ENCODE measurements around the gene GRM4.

Gene GRM4

DNA sequence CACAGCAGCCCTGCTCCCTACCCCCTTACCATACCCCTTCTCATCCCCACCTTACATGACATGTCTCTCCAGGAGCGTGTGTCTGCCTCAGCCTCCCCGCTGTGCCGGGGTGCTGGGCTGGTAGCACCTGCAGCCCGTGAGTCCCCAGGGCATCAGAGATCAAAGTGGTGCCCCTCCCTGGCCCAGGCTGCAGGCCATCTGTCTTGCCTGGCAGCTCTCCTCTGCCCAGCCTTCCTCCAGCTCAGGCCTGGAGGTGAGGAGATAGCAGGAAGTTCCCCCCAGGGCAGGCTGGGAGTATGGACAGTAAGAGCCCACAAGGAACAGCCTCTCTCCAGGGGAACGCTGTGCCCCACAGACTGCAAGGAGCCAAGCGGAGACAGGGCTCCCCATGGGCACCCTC lies 35.3 kb downstream of the GRM4 start:
- no peak for DNase-seq

- DNase-seq: no peak
Measured at GRCh38 chr6:34108176-34108575, 37.7 kb downstream of the GRM4 start.

GRCh38 chr6:34106900-34107299 lies 39.0 kb downstream of the GRM4 start:
- no peak for DNase-seq

- no peak for DNase-seq
Measured at GRCh38 chr6:34106421-34106820, 39.5 kb downstream of the GRM4 start.

DNA sequence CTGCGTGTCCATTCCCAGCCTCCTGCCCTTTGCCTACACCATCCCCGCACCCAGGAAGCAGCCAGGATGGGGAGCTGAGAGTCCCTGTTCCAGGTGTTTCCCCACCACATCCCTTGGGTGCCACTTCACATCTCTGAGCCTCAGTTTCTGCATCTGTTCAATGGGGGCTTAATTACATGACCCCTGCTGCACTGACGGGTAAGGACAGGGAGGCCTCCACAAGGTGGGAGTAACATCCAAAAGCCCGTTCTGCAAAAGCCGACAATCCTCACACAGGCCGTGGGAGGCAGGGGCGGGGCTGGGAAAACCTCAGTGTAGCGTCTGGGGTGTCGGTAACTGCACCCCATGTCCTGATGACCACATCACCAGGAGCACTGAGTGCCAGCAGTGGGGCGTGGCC lies 41.3 kb downstream of the GRM4 start:
- DNase-seq: no peak

DNA sequence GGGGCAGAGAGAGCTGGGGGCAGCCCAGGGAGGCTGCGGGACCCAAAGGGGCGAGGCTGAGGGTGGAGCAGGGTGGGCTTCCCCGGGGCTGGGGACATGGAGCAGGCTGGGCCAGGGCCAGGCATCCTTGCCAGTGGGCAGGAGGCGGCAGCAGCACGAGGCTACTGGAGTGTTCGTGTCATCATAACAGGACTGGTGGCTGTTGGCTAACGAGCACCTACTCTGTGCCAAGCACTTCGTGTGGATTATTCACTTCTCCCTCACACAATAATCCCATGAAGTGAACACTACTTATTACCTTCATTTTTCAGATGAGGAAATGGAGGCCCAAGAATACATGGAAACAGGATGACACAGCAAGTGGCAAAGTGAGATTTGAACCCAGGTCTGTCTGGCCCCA lies 41.7 kb downstream of the GRM4 start:
- no peak for DNase-seq

GRCh38 chr6:34103321-34103720 lies 42.6 kb downstream of the GRM4 start:
- no peak for DNase-seq

- DNase-seq: no peak
Measured at GRCh38 chr6:34102696-34103095, 43.2 kb downstream of the GRM4 start.

DNA sequence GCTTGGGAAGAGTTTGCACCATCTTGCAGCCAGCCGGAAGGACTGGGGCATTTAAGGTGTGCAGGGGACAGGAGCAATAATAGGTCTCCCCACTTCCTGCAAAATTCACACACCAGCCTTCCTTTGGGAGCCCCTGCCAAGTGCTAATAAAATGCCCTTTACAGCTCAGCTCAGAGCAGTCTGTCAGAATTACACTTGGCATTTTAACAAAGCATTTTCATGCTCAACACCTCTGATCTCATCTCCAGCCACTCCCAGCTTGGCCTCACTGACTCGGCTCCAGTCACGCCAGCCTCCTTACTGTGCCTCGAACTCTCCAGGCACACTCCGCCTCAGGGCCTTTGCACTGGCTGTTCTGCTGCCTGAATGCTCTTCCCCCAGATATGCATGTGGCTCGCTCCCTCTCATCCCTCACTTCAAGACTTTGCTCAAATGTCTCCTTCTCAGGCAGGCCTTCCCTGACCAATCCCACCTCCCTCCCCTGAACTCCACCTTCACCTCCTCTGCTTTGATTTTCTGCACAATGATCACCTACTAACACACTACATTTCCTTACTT lies 43.7 kb downstream of the GRM4 start:
- DNase-seq: no peak

- DNase-seq: no peak
Measured at GRCh38 chr6:34100788-34101187, 45.1 kb downstream of the GRM4 start.

GRCh38 chr6:34099878-34100277 lies 46.0 kb downstream of the GRM4 start:
- no peak for DNase-seq

- no peak for DNase-seq
Measured at GRCh38 chr6:34098045-34098936, 47.6 kb downstream of the GRM4 start.

DNA sequence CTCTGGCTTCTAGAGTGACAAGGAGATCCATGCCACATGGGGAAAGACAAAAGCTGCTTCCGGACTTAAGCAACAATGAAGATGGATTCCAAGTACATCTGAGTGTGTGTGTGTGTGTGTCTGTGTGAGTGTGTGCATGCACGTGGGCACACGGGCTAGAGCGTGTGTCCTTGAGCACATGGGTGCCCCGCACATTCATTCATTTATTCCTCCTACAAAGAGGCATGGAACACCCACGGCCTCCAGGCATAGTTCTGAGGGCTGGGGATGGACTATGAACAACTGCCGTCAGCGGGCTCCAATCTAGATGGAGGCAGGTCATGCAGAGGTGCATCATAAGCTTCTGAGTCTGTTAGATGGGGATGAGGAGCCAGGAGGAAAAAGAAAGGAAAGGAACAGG lies 49.1 kb downstream of the GRM4 start:
- DNase-seq: no peak

GRCh38 chr6:34096193-34096592 lies 49.7 kb downstream of the GRM4 start:
- no peak for DNase-seq

GRCh38 chr6:34095741-34096140 lies 50.1 kb downstream of the GRM4 start:
- no peak for DNase-seq

- no peak for DNase-seq
Measured at GRCh38 chr6:34095136-34095505, 50.8 kb downstream of the GRM4 start.

- DNase-seq: no peak
Measured at GRCh38 chr6:34094474-34095135, 51.3 kb downstream of the GRM4 start.

DNA sequence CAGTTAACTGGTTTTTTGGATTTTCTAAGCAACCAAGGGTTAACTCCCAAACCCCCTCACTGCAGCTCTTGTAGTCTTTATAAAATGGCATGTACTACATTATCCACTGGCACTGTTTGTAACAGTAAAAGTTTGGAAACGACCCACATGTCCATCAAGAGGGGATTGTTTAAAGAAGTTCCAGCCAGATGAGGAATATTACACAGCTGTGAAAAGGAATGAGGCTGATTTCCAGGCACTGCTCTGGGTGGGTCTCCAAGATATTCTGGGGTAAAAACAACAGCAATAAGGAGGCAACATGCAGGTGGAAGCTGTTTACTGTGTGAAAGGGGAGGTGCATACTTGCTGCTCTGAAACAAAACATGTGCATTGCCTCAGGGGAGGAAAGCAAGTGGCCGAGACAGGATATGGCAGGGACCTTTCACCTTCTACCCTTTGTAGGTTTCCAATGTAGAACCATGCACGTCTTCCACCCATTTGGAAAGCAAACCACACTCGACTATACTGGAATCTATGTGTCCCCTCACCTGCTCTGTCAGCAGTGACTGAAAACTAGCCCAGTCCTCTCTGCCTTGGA lies 51.9 kb downstream of the GRM4 start:
- DNase-seq: no peak

- no peak for DNase-seq
Measured at GRCh38 chr6:34093206-34093605, 52.7 kb downstream of the GRM4 start.

DNA sequence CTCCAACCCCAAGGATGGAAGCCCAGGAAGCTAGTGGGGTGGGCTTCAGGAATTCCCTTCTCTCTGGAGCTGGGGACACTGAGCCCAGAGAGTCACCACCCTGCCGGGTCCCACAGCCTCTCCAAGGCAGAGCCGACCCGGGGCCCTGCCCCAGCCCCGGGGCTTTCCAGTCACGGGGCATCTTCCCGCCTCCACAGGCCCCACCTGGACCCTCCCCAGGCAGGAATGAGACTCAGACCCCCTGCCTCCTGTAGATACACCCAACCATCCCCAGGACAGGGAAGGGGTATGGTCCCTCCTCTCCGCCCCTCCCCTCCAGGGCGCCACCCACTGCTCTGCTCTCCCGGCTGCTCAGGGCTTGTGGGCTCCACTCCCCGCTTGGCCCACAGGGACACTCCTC lies 53.3 kb downstream of the GRM4 start:
- no peak for DNase-seq

DNA sequence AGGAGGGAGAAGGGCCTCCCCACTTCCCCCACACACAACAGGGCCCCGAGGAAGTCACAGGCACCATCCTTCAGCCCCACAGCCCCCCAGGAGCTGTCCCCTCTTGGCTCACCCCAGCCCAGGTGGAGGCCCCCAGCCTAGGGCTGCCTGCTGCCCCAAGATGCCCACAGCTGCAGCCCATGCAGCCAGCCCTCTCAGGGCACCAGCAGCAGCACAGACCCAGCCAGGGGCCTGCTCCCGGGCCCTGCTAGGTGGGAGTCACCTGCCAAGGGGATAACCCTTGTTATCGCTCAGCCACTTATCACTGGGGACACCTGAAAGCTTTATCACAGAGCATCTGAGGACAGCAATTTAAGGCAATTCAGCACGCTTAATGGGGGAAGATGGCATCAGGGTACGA lies 55.0 kb downstream of the GRM4 start:
- no peak for DNase-seq

DNA sequence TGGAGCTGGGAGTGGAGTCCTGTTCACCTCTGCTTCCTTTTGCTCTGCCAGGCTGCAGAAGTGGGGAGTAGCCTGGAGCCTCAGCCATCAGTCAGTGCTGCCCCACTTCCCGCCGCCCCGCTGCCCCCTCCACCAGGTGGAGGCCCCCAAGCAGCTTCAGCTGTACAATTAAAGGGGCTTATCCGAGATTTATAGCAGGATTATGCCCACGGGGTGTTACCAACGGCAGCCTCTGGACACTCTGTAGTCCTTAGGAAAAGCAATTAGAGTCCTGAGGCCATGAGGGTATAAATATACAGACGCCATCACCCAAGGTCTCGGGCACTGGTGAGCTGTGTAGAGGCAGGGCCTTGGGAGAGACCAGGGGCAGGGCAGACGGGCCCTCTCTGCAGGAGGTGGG lies 55.4 kb downstream of the GRM4 start:
- DNase-seq: no peak
